HEK293T (cell line): ENCODE data around the gene ZFHX2.

ENCODE experiments used
- CTCF ChIA-PET: fragments of 350-600 bp; formaldehyde crosslinking; extraction: SDS; loops from one replicate; lab custom pipeline; 2021; ENCODE audit warnings: antibody characterized with exemption, inconsistent platforms; lab: Yijun Ruan, JAX
- POLR2A ChIA-PET: fragments of 350-600 bp; formaldehyde crosslinking; extraction: SDS; loops from one replicate; lab custom pipeline; 2020; ENCODE audit warnings: antibody characterized with exemption, inconsistent platforms; lab: Yijun Ruan, JAX
- DNase-seq: peaks from one replicate; pipeline ENCODE4 v3.0.0; 2012; ENCODE audit warnings: mixed read lengths; ENCODE audit errors: extremely low spot score
- ARNT ChIP-seq: fragments of 450-650 bp; IDR thresholded peaks from 2 replicates; pipeline ENCODE4 v1.6.1; 2017; ENCODE audit warnings: mild to moderate bottlenecking
- BHLHE40 ChIP-seq: fragments of 450-650 bp; IDR thresholded peaks from 2 replicates; pipeline ENCODE4 v1.6.1; 2016; ENCODE audit warnings: mild to moderate bottlenecking, moderate library complexity, borderline replicate concordance
- CTBP1 ChIP-seq: fragments of 450-650 bp; IDR thresholded peaks from 2 replicates; pipeline ENCODE4 v1.6.1; 2016; ENCODE audit warnings: borderline replicate concordance
- ELF4 ChIP-seq: fragments of 450-650 bp; IDR thresholded peaks from 2 replicates; pipeline ENCODE4 v1.6.1; 2017; ENCODE audit warnings: antibody characterized with exemption
- FOXA1 ChIP-seq: fragments of 450-650 bp; IDR thresholded peaks from 2 replicates; pipeline ENCODE4 v1.6.1; 2016; ENCODE audit warnings: mild to moderate bottlenecking
- FOXK2 ChIP-seq: fragments of 450-650 bp; IDR thresholded peaks from 2 replicates; pipeline ENCODE4 v1.6.1; 2016; ENCODE audit warnings: mild to moderate bottlenecking
- FOXM1 ChIP-seq: fragments of 450-650 bp; IDR thresholded peaks from 2 replicates; pipeline ENCODE4 v1.6.1; 2017; ENCODE audit warnings: mild to moderate bottlenecking, borderline replicate concordance
- HDGF ChIP-seq: fragments of 450-650 bp; IDR thresholded peaks from 2 replicates; pipeline ENCODE4 v1.6.1; 2017; ENCODE audit warnings: antibody characterized with exemption, borderline replicate concordance
- L3MBTL2 ChIP-seq: fragments of 450-650 bp; conservative IDR thresholded peaks from 2 replicates; pipeline ENCODE4 v1.6.1; 2016; ENCODE audit warnings: mild to moderate bottlenecking
- LEF1 ChIP-seq: fragments of 450-650 bp; IDR thresholded peaks from 2 replicates; pipeline ENCODE4 v1.6.1; 2017; ENCODE audit warnings: mild to moderate bottlenecking, borderline replicate concordance
- NFRKB ChIP-seq: fragments of 450-650 bp; IDR thresholded peaks from 2 replicates; pipeline ENCODE4 v1.6.1; 2016; ENCODE audit warnings: mild to moderate bottlenecking, moderate library complexity
- SP1 ChIP-seq: fragments of 450-650 bp; IDR thresholded peaks from 2 replicates; pipeline ENCODE4 v1.6.1; 2017
- SUZ12 ChIP-seq: fragments of 450-650 bp; IDR thresholded peaks from 2 replicates; pipeline ENCODE4 v1.6.1; 2016; ENCODE audit warnings: mild to moderate bottlenecking
- TARDBP ChIP-seq: fragments of 450-650 bp; IDR thresholded peaks from 2 replicates; pipeline ENCODE4 v1.6.1; 2016
- ZNF384 ChIP-seq: fragments of 450-650 bp; IDR thresholded peaks from 2 replicates; pipeline ENCODE4 v1.6.1; 2016
- TF ChIP-seq, protein P1 (sequence below): fragments of 450-650 bp; IDR thresholded peaks from 2 replicates; pipeline ENCODE4 v1.6.1; 2016

The ZFHX2 gene

DNA sequence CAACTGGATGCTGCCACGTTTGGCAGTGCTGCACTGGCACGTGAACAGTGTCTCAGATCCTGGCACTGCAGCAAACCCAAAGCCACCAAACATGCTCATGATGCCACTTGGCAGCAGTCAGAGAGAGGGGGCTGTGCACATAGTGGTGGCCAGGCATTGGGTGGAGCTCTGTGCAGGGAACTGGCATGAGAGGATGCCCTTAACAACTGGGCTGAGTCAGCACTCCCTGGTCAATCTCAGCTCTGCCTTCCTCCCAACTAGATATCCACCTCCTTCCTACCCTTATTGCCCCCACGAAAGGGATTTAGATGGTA, 37.0 kb downstream of the ZFHX2 start:
- POLR2A ChIA-PET = no interaction called here
- no peak for TF ChIP-seq LEF1
- no peak for TF ChIP-seq NFRKB
- TF ChIP-seq, protein P1, sequence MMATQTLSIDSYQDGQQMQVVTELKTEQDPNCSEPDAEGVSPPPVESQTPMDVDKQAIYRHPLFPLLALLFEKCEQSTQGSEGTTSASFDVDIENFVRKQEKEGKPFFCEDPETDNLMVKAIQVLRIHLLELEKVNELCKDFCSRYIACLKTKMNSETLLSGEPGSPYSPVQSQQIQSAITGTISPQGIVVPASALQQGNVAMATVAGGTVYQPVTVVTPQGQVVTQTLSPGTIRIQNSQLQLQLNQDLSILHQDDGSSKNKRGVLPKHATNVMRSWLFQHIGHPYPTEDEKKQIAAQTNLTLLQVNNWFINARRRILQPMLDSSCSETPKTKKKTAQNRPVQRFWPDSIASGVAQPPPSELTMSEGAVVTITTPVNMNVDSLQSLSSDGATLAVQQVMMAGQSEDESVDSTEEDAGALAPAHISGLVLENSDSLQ = no peak
- TF ChIP-seq SP1 = no peak
- no peak for TF ChIP-seq HDGF
- no peak for TF ChIP-seq L3MBTL2
- TF ChIP-seq CTBP1 = no peak
- no peak for TF ChIP-seq FOXK2
- TF ChIP-seq FOXA1 = no peak
- TF ChIP-seq FOXM1 = no peak
- TF ChIP-seq ZNF384 = no peak
- no peak for TF ChIP-seq ARNT
- no peak for TF ChIP-seq ELF4
- no peak for TF ChIP-seq TARDBP
- no peak for TF ChIP-seq BHLHE40
- TF ChIP-seq SUZ12 = no peak
- CTCF ChIA-PET = no interaction called here
- DNase-seq = no peak

DNA sequence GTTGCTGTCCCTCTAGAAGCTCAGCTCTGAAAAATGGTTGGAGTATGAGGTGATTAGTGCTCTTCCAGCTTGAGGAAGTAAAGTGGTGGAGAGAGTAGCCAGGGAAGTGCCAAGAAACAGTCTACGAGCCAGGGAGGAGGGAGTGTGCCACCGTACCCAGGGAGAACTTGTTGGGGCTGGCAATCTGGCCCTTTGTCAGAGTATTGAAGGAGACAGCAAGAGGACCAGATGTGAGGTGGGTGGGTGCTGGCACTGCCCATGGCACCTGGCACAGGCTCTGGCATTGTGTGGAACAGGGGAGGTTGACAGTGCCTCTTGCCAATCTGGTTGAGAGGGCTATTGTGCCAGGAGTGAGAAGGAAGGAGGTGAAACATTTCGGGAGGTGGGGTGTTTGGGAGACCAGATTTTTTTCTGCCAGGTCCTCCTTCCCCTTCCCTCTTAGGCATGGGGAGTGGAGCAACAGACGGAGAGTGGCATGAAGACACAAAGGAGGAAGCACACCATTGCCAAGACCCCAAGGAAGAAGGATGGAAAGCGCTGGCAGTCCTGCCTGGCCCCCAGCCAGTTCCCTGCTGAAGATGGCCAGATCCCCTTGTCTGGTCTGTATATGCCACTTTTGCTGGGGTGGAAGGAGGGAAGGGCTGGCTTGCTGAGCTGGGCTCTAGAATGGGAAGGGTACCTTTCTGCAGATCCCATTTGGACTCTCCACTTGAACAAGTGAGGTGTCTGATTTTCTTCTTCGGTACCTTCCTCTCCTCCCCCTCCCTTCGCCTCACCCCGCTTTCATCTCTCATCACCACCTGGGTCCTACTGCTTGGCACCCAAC, 37.5 kb downstream of the ZFHX2 start:
- ChIA-PET POLR2A (no interaction called here), CTCF (no interaction called here)
- no peak for DNase-seq
- no peak for TF ChIP-seq BHLHE40
- TF ChIP-seq CTBP1 = no peak

DNA sequence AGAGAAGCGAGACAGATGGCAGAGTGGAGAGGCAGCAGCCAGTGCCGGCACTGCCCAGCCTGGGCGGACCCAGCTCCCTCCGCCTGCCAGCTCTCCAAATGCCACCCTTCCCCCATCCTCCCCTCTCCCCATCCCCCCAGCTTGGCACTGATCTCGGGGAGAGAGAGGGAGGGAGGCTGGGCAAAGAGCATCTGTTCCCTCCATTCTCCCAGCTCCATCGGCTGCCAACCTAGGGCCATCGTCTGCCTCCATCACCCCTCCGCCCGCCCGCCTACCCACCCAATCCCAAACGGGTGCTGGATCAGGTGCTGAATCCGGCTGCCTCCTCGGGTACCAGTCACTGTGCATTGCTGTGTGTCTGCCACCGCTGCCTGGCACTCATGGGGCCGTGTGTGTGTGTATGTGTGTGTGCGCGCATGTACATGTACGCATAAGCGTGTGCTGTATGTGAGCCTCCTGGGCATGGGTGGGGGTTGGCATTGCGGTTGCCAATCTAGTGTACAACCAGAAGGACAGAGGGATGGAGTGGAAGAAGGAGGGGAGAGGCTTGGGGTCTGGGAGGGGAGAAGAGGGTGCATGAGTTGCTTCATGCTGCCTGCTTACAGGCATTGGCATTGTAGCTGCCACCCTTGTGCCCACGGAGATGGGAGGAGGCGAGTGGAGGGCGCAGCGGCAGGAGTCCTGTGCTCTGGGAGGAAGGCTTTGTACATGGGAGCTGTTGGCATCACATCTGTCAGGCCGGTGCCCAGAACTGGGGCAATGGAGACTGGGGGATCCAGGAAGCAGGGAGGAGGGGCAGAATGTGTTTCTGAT, 38.4 kb downstream of the ZFHX2 start:
- POLR2A ChIA-PET = no interaction called here
- DNase-seq = no peak
- CTCF ChIA-PET = no interaction called here
- TF ChIP-seq LEF1 (no peak), BHLHE40 (no peak), CTBP1 (no peak), NFRKB (no peak), SUZ12 (no peak), HDGF (no peak), FOXK2 (no peak)

DNA sequence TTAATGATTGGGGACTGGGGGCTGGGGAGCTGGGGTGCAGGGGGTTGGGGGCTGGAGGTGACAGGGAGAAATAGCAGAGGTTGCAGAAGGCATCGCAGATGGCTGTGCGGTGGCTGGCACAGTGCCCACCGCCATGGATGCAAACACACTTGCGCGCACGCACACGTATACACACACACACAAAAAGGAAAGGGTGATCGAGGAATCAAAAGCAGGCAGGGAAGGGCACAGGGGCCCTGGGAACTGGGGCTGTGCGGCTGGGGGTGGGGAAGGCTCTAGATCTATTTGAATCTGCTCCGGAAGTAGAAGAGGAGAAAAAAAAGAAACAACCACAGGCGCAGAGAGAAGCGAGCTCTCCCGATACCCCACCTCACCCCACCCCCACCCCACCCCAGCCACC, 39.4 kb downstream of the ZFHX2 start:
- DNase-seq = no peak
- TF ChIP-seq HDGF (no peak), FOXM1 (no peak), SUZ12 (no peak), NFRKB (no peak), TARDBP (no peak), BHLHE40 (no peak), CTBP1 (no peak), ELF4 (no peak), LEF1 (no peak), ZNF384 (no peak), FOXK2 (no peak), FOXA1 (no peak), SP1 (no peak), ARNT (no peak)
- TF ChIP-seq, protein P1 = no peak
- POLR2A ChIA-PET = no interaction called here
- CTCF ChIA-PET = no interaction called here

DNA sequence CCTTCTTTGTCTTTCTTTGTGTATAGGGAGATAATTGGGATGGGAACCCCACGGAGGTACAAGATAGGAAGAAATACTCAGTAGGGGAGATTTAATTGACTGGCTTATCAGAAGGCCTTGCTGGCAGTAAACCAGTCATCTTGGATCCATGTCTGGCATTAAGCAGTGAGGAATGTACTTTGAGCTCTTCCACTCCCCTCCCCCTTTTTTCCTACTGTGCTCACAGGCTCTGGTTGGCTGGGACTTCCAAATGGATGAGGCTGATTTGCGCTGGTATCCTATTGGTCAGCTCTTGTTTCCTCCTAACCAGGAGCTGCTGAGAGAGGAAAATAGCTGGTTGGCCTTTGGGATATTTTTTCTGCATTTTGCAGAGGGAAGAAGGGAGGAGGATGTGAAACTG, 57.3 kb downstream of the ZFHX2 start:
- DNase-seq = no peak
- TF ChIP-seq ARNT (no peak), BHLHE40 (no peak), HDGF (no peak), FOXM1 (no peak), ZNF384 (no peak), TARDBP (no peak), NFRKB (no peak), FOXK2 (no peak), SP1 (no peak), LEF1 (no peak), ELF4 (no peak), L3MBTL2 (no peak), CTBP1 (no peak), SUZ12 (no peak), FOXA1 (no peak)
- TF ChIP-seq, protein P1 = no peak
- ChIA-PET POLR2A (no interaction called here), CTCF (interaction anchor here (0.6 to 0.9 kb wide), 2 partner anchors 39 to 65 kb away, joined by 3 read pairs; no protein-coding TSS in a partner anchor)
